Fibroblast of skin of abdomen (primary cell): ENCODE data around the gene ACOT2.

Experiments
- DNase-seq: peaks from one replicate; pipeline ENCODE4 v3.0.0-alpha.2; 2013

The ACOT2 gene

GRCh38 chr14:73616831-73617230, 47.8 kb downstream of the ACOT2 start:
- no peak for DNase-seq

DNA sequence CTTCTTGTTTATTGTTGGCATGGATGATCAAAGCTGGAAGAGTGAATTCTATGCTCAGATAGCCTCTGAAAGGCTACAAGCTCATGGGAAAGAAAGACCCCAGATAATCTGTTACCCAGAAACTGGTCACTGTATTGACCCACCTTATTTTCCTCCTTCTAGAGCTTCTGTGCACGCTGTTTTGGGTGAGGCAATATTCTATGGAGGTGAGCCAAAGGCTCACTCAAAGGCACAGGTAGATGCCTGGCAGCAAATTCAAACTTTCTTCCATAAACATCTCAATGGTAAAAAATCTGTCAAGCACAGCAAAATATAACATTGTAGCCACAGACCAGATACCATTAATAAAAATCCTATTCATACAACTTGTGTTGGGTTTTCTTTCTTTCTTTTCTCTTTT, 50.5 kb downstream of the ACOT2 start:
- no peak for DNase-seq

DNA sequence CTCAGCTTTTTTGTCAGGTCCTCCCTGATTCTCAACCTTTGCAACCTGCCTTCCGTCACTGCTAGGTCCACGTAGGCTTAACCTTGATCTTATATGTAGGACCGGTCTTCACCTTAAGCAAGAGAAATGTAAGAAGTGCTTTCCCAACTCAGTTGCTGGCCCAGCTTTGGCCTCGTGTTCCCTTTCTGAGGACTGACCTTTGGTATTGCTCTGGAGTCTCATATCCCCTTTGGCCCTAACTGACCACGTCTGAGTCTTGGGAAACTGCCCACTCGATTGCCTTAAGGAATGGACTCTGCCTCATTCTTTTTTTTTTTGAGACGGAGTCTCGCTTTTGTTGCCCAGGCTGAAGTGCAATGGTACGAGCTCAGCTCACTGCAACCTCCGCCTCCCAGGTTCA, 51.3 kb downstream of the ACOT2 start:
- no peak for DNase-seq

GRCh38 chr14:73623504-73624054, 54.6 kb downstream of the ACOT2 start:
- DNase-seq: no peak
